Loucy (cell line): Measurements from ENCODE around the gene ISOC1.

Source experiments
- H2AFZ ChIP-seq: fragments of 200-600 bp; sonication (generic); 2 replicates; pipeline ENCODE4 v1.6.0; 2016; ENCODE audit warnings: antibody characterized with exemption, mild to moderate bottlenecking, low read length, moderate library complexity
- H3F3A ChIP-seq: fragments of 200-600 bp; 2 replicates; pipeline ENCODE4 v1.6.0; 2016; ENCODE audit warnings: antibody characterized with exemption, low read depth, mild to moderate bottlenecking
- H3K27me3 ChIP-seq: fragments of 200-600 bp; sonication (generic); 2 replicates; pipeline ENCODE4 v1.6.1; 2014; ENCODE audit warnings: low read length, mild to moderate bottlenecking; ENCODE audit not compliant: insufficient read depth, poor library complexity, severe bottlenecking
- H3K36me3 ChIP-seq: fragments of 200-600 bp; sonication (generic); 2 replicates; pipeline ENCODE4 v1.6.1; 2016; ENCODE audit warnings: low read length; ENCODE audit not compliant: insufficient read depth
- H3K4me1 ChIP-seq: fragments of 200-600 bp; sonication (generic); 2 replicates; pipeline ENCODE4 v1.5.1; 2014; ENCODE audit warnings: low read length, mild to moderate bottlenecking; ENCODE audit not compliant: insufficient read depth, poor library complexity, severe bottlenecking
- H3K4me2 ChIP-seq: fragments of 200-600 bp; sonication (generic); 2 replicates; pipeline ENCODE4 v1.6.0; 2014; ENCODE audit warnings: antibody characterized with exemption, low read length, low read depth, mild to moderate bottlenecking; ENCODE audit not compliant: poor library complexity, severe bottlenecking
- H3K4me3 ChIP-seq: fragments of 200-600 bp; sonication (generic); 2 replicates; pipeline ENCODE4 v1.5.1; 2014; ENCODE audit warnings: low read length, mild to moderate bottlenecking, mixed read lengths; ENCODE audit not compliant: poor library complexity, severe bottlenecking
- H3K79me2 ChIP-seq: fragments of 200-600 bp; sonication (generic); 2 replicates; pipeline ENCODE4 v1.6.1; 2014; ENCODE audit warnings: low read length; ENCODE audit not compliant: insufficient read depth
- H3K9ac ChIP-seq: fragments of 200-600 bp; sonication (generic); 2 replicates; pipeline ENCODE4 v1.6.0; 2014; ENCODE audit warnings: mild to moderate bottlenecking, low read depth, low read length, moderate library complexity; ENCODE audit not compliant: poor library complexity, severe bottlenecking
- H3K9me2 ChIP-seq: fragments of 200-600 bp; sonication (generic); replicated peaks from 2 replicates; pipeline ENCODE4 v1.6.1; 2016; ENCODE audit warnings: low read depth, low read length, mixed read lengths
- H3K9me3 ChIP-seq: fragments of 200-600 bp; sonication (generic); 2 replicates; pipeline ENCODE4 v1.6.1; 2014; ENCODE audit warnings: mild to moderate bottlenecking, antibody characterized with exemption, low read length, low read depth; ENCODE audit not compliant: insufficient read depth
- H4K20me1 ChIP-seq: fragments of 200-600 bp; sonication (generic); 2 replicates; pipeline ENCODE4 v1.6.0; 2014; ENCODE audit warnings: antibody characterized with exemption, low read length, mild to moderate bottlenecking; ENCODE audit not compliant: insufficient read depth, poor library complexity, severe bottlenecking
- CTCF ChIP-seq: fragments of 200-600 bp; sonication (generic); conservative IDR thresholded peaks from 2 replicates; pipeline ENCODE4 v1.5.1; 2014; ENCODE audit warnings: mild to moderate bottlenecking, antibody characterized with exemption, low read length
- EZH2phosphoT487 ChIP-seq: fragments of 200-600 bp; IDR thresholded peaks from 2 replicates; pipeline ENCODE4 v1.6.1; 2018; ENCODE audit warnings: antibody characterized with exemption, mild to moderate bottlenecking, moderate library complexity, borderline replicate concordance

The ISOC1 gene

GRCh38 chr5:129094087-129094923 is at the start of gene ISOC1:
TSS of gene ISOC1 (plus strand) at chr5:129094749. CDS start at chr5:129094767, 18 bp downstream.
- peak within 1 kb of the TSS; percentile 98 for H2AFZ ChIP-seq
- no peaks in the 10 kb centered on the region for H3F3A ChIP-seq
- peak within 1 kb of the TSS; percentile 82 for H3K4me3 ChIP-seq
- TF ChIP-seq CTCF: no peak
- no peak for TF ChIP-seq EZH2phosphoT487
- no peaks in the 10 kb centered on the region for H3K9me2 ChIP-seq
- no peaks in the 10 kb centered on the region for H3K27me3 ChIP-seq
- H3K4me1 ChIP-seq: peaks cover 22% of the 10 kb centered on the region
- H3K36me3 ChIP-seq: no peaks in the 10 kb centered on the region
- H3K4me2 ChIP-seq: peak within 1 kb of the TSS; percentile 87
- H3K9me3 ChIP-seq: no peaks in the 10 kb centered on the region
- peaks cover 33% of the 10 kb centered on the region for H3K79me2 ChIP-seq
- H3K9ac ChIP-seq: peak within 1 kb of the TSS; percentile 74
- H4K20me1 ChIP-seq: peaks cover 5% of the 10 kb centered on the region

DNA sequence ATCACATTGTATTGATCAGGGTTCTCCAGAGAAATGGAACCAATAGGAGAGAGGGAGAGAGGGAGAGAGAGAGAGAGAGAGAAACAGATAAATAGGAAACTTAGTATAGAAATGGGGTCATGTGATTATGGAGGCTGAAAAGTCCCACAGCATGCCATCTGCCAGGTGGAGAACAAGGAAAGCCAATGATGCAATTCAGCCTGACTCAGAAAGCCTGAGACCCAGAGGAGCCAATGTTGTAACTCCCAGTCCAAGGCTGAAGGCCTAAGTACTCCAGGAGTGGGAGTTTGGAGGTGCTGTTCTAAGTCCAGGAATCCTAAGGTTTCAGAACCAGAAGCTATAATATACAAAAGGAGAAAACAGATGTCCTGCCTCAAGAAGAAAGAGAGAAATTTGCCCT is 48.4 kb upstream of the ISOC1 start:
- Histone ChIP-seq H3K4me1 (no peaks in the 10 kb centered on the region), H3K4me2 (no peak overlapping the region), H3K79me2 (no peaks in the 10 kb centered on the region), H3K9me3 (no peaks in the 10 kb centered on the region), H2AFZ (no peak overlapping the region), H3K9me2 (no peaks in the 10 kb centered on the region), H4K20me1 (no peaks in the 10 kb centered on the region), H3K9ac (no peak overlapping the region), H3K27me3 (no peaks in the 10 kb centered on the region), H3F3A (no peaks in the 10 kb centered on the region), H3K4me3 (no peak overlapping the region), H3K36me3 (no peaks in the 10 kb centered on the region)
- TF ChIP-seq EZH2phosphoT487 (no peak), CTCF (no peak)

DNA sequence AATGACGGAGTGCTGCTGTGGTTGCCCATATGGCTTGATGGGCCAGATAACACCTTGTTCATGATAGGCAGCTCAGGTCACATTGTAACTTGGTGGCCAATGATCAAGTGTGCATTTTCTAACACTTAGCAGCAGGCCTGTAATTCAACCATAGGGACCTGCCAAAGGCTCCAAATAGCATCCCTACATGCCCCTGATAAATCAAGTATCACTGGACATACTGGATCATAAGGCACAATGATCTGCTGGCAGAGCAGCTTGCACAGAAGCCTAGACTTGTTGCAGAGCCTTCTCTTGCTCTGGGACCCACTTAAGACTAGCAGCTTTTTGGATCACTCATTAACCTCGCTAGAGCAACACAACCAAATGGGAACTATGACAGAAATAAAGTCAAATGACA is 46.0 kb upstream of the ISOC1 start:
- Histone ChIP-seq H3K27me3 (no peaks in the 10 kb centered on the region), H4K20me1 (no peaks in the 10 kb centered on the region), H3K4me2 (no peak overlapping the region), H2AFZ (no peak overlapping the region), H3F3A (no peaks in the 10 kb centered on the region), H3K9me2 (no peaks in the 10 kb centered on the region), H3K36me3 (no peaks in the 10 kb centered on the region), H3K4me1 (no peaks in the 10 kb centered on the region), H3K9me3 (no peaks in the 10 kb centered on the region), H3K79me2 (no peaks in the 10 kb centered on the region), H3K9ac (no peak overlapping the region), H3K4me3 (no peak overlapping the region)
- TF ChIP-seq EZH2phosphoT487: no peak
